ENCODE measurements around the gene G6PC1.

- TF ChIP-seq CTCF (IDR thresholded peaks at IDR 0.05; ENCODE audit: insufficient read depth, low read length, poor library complexity, severe bottlenecking) = no peak
- TF ChIP-seq EZH2phosphoT487 (conservative IDR thresholded peaks at IDR 0.05; ENCODE audit: low read length) = no peak
Observed at GRCh38 chr17:42850954-42851353, 49.6 kb upstream of the G6PC1 start, which contains the start of gene AOC3.
